Measurements from ENCODE around the gene RLN2.
"Not testable (repeated sequence)": the region's sequence is repeated elsewhere in the genome, so short reads cannot be mapped to it uniquely, and the experiment has no call there.

The RLN2 gene, protein sequence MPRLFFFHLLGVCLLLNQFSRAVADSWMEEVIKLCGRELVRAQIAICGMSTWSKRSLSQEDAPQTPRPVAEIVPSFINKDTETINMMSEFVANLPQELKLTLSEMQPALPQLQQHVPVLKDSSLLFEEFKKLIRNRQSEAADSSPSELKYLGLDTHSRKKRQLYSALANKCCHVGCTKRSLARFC

DNA sequence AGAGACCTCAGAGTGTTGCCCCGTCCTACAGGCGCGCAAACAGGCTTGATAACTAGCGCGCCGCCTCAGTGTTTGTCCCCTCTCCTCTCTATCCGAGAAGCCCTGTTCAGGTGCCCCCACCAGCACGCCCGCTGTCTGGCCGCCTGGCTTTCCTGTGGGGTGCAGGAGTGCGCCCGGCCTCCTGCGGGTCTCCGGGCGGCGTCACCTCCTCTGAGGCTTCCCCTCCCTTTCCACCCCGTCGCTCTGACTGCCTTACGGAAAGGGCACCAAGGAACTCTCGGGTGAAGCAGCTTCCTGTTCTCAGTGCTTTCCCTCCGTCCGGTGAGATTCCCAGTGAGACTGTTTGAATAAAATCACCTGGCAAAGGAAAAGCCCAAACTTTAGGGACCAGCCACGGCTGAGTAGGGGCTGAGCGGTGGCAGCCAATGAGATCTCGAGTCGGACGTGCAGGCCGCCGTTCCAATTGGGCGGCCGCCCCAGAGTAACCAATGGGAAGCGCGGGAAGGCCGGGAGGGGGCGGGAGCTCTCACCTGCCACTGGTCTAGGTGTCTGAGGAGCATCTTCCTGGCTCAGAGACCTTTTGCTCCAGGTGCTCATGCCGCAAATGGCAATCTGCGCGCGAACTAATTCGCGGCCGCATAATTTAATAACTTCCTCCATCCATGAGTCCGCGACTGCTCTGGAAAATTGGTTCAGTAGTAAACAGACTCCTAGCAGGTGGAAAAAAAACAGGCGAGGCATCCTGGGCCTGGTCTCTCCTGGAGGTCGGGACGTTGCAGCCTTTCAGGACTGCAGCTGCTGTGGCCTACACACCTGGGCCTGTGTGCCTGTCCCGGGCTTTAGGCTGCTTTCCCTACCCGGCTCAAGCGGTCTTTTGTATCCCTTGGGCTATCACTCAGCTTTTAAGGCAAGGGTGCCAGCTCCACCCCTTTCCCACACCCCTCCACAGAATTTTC is at the start of gene RLN2:
TSS of gene RLN2 (minus strand) at position 877 of the 956 bp plus-strand sequence. CDS start at position 741, 136 bp downstream.
- peak; percentile 81 for FAIRE-seq
- not testable (repeated sequence) for DNase-seq (ENCODE audit: low spot score)

DNA sequence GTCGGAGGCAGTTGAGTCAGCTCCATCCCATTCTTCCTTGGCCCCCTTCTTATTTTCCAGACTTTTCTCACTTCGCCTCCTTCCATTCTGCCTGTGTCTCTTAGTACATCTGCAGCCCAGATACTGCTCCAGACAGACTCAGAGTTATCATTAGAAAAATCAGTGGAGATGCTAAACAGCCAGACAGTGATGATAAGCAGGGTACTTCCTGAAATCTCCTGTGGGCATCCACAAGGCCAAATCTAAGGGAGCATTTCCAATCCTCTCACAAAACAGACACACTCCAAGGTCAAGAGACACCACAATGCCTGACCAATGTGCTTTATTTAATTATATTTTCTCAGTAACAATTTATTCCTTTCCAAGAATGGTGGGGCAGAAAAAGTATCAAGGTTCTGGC is 49.7 kb upstream of the RLN2 start:
- FAIRE-seq (no peak), DNase-seq (ENCODE audit: low spot score) (no peak)

DNA sequence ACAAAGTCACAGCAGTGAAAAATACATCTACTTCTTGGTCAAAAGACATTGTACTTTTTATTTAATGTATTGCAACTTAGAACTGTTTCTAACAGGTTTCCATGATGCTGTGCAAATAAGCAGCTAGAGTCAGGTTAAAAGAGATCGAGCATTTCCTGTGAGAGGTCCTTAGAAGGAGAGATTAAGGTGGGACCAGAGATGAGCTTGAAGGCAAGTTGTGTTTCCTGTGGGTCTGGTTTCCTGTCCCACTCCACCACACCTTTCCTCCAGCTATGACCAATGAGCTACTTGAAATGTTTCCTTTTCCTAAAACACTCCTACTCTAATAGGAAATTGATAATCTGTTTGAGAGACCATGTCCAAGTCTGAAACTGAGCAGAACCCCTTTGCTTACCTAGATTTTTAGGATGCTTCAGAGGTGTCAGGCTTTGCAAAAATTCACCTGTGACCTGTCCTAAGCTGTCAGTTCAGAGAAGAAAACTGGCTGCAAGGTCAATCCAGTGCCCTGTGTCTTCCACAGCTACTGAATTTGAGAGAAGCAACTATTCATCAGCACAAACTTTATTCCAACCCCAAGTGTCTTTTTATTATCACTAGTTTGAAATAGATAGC is 48.2 kb upstream of the RLN2 start:
- no peak for FAIRE-seq
- no peak for DNase-seq (ENCODE audit: low spot score)

DNA sequence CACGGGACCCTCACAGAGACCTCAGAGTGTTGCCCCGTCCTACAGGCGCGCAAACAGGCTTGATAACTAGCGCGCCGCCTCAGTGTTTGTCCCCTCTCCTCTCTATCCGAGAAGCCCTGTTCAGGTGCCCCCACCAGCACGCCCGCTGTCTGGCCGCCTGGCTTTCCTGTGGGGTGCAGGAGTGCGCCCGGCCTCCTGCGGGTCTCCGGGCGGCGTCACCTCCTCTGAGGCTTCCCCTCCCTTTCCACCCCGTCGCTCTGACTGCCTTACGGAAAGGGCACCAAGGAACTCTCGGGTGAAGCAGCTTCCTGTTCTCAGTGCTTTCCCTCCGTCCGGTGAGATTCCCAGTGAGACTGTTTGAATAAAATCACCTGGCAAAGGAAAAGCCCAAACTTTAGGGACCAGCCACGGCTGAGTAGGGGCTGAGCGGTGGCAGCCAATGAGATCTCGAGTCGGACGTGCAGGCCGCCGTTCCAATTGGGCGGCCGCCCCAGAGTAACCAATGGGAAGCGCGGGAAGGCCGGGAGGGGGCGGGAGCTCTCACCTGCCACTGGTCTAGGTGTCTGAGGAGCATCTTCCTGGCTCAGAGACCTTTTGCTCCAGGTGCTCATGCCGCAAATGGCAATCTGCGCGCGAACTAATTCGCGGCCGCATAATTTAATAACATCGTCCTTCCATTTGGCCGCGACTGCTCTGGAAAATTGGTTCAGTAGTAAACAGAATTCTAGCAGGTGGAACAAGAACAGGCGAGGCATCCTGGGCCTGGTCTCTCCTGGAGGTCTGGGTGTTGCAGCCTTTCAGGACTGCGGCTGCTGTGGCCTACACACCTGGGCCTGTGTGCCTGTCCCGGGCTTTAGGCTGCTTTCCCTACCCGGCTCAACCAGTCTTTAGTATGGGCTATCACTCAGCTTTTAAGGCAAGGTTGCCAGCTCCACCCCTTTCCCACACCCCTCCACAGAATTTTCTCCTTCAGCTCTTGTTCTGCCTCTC is 34.8 kb upstream of the RLN2 start, which contains the start of gene RLN1:
TSS of gene RLN1 (minus strand) at position 885 of the 990 bp plus-strand sequence. CDS start at position 755, 130 bp downstream.
- DNase-seq (ENCODE audit: low spot score) = not testable (repeated sequence)
- FAIRE-seq = peak; percentile 76

DNA sequence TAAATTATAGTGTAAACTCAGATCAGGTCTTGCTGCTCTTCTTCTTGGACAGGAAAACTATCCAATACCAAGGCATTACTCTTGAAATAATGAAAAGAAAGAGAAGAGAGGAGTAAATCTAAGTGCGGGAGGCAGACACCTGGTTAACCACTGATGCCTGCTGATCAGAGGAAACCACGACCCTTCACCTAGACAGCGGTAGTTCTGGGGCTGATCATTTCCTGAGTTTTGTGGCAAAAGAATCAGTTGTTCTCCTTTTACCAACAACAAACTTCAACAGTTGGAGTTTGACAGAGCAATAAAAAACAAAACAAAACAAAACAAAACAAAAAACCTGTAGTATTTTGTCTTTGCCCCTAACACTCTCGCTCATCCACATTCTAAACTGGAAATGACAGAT is 32.2 kb upstream of the RLN2 start:
- FAIRE-seq (no peak), DNase-seq (ENCODE audit: low spot score) (no peak)

DNA sequence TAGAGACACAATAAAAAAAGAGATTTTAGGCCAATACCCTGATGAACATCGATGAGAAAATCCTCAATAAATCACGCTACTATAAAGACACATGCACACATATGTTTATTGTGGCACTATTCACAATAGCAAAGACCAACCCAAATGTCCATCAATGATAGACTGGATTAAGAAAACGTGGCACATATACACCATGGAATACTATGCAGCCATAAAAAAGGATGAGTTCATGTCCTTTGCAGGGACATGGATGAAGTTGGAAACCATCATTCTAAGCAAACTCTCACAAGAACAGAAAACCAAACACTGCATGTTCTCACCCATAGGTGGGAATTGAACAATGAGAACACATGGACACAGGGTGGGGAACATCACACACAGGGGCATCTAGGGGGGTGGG is 26.8 kb upstream of the RLN2 start:
- not testable (repeated sequence) for DNase-seq (ENCODE audit: low spot score); FAIRE-seq

DNA sequence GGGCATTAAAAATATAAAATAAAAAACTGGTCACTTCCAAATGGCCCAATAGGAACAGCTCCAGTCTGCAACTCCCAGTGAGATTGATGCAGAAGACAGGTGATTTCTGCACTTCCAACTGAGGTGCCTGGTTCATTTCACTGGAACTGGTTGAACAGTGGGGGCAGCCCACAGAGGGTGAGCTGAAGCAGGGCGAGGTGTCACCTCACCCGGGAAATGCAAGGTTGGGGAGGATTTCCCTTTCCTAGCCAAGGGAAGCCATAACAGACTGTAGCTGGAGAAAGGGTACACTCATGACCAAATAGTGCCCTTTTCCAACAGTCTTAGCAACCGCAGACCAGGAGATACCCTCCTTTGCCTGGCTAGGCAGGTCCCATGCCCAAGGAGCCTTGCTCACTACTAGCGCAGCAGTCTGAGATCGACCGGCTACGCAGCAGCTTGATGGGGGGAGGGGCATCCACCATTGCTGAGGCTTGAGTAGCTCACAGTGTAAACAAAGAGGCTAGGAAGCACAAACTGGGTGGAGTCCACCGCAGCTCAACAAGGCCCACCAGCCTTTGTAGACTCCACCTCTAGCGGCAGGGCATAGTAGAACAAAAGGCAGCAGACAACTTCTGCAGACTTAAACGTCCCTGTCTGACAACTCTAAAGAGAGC is 22.5 kb upstream of the RLN2 start:
- FAIRE-seq (no peak), DNase-seq (ENCODE audit: low spot score) (no peak)

DNA sequence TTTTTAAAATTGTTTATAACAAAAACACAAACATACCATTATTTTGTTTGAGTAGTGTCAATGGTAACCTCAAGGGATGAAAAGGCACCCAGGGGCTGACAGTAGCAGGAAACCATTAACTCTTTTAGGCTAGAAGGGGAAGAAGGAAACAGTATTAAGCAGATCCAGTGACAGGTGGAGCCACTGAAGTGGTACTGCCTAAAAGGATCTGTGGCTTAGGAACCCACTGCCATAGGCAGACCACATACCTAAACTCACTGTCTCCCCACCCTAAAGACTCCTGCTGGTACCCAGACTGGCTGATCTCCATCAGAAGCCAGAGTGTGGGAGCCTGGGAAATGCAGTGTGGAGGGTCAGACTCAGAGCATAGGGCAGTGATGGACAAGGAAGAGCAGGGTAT is 21.7 kb upstream of the RLN2 start:
- no peak for DNase-seq (ENCODE audit: low spot score)
- no peak for FAIRE-seq

DNA sequence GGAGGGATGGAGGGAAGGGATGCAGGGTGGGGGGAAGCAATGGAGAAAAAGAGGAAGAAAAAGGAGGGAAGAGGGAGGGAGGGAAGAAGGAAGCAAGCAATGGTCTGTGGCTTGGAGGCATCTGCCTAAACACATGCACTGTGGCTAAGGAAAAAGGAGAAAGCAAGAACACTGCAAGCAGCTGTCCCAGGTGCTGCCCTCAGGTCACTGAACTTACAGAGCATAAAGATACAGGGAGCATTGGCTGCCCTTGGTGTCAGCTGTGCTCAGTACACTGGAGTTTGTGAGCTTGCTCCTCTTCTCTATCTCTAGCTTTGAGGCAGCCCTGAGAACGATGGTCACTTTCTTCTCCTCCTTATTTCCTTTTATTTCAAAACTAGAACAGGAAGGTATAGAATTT is 17.1 kb upstream of the RLN2 start:
- not testable (repeated sequence) for DNase-seq (ENCODE audit: low spot score); FAIRE-seq

DNA sequence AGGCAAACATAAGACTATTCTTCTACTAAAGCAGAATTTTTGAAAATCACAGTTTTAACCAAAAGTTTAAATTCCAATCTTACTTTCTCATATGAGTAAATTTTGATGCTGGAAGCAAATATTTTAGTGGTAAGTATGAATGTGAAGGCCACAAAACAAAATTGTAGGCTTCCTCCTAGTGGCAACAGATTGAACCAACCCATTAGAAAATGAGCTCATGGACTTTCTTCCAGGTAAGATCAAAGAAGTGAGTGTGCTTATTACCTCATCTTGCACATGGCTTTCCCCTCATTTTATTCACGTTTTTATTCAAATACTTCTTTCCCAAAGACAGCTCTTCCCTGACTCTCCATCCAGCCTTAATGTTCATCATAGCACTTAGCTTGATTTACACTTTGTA is 16.5 kb upstream of the RLN2 start:
- DNase-seq (ENCODE audit: low spot score) (no peak), FAIRE-seq (no peak)

DNA sequence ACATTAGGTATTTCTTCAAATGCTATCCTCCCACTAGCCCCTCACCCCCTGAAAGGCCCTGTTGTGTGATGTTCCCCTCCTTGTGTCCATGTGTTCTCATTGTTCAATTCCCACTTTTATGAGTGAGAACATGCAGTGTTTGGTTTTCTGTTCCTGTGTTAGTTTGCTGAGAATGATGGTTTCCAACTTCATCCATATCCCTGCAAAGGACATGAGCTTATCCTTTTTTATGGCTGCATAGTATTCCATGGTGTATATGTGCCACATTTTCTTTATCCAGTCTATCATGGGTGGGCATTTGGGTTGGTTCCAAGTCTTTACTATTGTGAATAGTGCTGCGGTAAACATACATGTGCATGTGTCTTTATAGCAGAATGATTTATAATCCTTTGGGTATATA is 11.9 kb upstream of the RLN2 start:
- DNase-seq (ENCODE audit: low spot score); FAIRE-seq: not testable (repeated sequence)

DNA sequence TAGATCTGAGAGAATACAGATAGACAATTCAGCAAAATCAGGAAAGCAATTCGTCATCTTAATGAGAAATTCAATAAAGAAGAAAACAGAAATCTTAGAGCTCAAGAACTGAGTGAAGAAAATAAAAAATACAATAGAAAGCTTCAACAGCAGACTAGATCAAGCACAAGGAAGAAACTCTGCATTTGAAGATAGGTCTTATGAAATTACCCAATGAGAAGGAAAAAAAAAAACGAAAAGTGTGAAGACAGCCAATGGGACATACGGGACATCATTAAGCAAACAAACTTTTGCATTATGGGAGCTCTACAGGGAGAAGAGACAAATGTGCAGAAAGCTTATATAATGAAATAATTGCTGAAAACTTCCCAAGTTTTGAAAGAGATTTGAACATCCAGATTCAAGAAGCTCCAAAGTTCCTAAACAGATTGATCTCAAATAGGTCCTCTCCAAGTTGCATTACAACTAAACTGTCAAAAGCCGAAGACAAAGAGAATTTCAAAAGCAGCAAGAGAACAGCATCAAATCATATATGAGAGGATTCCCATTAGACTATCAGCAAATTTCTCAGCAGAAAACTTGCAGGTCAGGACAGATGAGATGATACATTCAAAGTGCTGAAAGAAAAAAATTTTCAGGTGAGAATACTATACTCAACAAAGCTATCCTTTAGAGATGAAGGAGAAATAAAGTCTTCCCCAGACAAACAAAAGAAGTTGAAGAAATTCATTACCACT is 10.8 kb upstream of the RLN2 start:
- FAIRE-seq = no peak

DNA sequence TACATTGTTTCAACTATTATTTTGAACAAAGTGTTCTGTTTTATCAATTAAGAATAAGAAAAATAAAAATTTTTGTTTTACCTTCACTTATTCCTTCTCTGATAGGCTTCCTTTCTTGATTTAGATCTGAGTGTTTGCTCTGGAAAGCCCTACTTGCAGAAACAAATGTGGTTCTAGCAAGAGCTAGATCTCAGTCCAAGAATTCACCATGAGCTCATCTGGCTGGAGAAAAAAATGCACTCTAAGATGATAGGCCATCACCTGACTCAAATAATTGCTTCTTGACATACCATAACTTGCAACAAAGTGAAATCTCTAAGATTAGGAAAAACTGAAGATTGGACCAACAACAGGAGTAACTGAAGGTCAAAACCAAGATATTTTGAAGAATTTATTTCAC is 6.3 kb upstream of the RLN2 start:
- DNase-seq (ENCODE audit: low spot score) (no peak), FAIRE-seq (no peak)

More for the DNA sequence above, 10.8 kb upstream of the RLN2 start:
- DNase-seq (ENCODE audit: low spot score) = no peak

DNA sequence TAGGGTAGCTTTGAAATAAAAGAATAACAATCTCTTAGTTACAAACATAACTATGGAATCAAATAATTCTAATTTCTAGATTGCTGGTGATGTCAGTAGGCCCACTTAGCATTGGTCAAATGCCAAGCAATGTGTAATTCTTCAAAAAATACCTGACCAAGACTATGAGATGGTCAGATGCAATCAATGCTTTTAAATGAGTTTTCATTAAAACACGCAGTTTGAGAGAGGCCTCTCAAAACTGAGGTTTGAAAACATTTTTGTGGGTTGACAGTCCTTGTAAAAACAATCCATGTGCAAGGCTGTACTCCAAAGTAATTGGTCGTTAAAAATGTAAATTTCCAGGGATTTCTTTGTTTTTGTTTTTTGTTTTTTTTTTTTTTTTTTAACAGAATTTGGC is 1.2 kb upstream of the RLN2 start:
- DNase-seq (ENCODE audit: low spot score) = no peak
- no peak for FAIRE-seq

DNA sequence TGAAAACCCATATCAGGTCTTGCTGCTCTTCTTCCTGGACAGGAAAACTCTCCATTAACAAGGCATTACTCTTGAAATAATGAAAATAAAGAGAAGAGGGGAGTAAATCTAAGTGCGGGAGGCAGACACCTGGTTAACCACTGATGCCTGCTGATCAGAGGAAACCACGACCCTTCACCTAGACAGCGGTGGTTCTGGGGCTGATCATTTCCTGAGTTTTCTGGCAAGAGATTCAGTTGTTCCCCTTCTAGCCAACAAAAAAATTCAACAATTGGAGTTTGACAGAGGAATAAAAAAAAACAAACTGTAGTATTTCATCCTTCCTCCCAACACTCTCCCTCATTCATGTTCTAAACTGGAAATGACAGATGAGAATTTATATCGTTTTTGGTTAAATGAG is 3.0 kb downstream of the RLN2 start:
- FAIRE-seq = no peak
- DNase-seq (ENCODE audit: low spot score) = no peak

DNA sequence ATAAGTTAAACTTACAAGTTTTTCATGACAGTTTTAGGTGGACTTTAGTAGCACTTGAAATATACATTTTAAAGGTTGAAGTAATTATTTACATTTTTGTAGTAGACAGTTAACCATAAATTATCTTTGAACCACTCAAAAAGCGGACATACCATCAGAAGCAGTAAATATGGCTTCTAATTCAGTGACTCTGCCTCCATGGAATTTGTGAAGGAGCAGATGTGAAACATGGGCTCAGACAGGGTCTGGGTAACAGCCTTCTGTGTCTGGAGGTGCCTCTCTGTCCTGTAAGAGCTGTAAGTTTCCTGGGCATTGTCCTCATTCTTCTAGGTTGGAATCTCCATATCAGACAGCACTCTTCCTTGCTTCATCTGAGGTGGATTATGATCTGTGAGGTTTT is 12.4 kb downstream of the RLN2 start:
- FAIRE-seq (no peak), DNase-seq (ENCODE audit: low spot score) (no peak)

DNA sequence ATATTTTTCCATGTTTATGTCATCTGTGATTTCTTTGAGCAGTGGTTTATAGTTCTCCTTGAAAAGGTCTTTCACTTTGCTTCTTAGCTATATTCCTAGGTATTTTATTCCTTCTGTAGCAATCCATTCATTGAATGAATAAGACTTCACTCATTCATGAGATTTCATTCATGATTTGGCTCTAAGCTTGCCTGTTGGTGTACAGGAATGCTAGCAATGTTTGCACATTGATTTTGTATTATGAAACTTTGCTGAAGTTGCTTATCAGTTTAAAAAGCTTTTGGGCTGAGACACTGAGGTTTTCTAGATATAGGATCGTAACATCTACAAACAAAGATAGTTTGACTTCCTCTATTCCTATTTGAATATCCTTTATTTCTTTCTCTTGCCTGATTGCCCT is 15.9 kb downstream of the RLN2 start:
- no peak for FAIRE-seq

DNA sequence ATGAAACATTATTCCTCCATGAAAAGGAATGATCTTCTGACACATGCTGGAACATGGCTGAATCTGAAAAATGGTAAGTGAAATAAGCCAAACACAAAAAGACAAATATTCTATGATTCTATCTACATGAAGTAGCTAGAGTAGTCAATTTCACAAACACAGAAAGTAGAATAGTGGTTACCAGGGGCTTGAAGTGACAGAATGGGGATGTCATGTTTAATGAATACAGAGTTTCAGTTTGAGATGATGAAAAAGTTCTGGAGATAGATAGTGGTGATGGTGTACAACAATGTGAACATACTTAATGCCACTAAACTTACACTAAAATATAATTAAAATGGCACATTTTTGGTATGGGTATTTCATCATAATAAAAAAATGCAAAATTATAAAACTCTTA is 18.3 kb downstream of the RLN2 start:
- DNase-seq (ENCODE audit: low spot score) = no peak
- FAIRE-seq = no peak

More for the DNA sequence above, 15.9 kb downstream of the RLN2 start:
- no peak for DNase-seq (ENCODE audit: low spot score)

DNA sequence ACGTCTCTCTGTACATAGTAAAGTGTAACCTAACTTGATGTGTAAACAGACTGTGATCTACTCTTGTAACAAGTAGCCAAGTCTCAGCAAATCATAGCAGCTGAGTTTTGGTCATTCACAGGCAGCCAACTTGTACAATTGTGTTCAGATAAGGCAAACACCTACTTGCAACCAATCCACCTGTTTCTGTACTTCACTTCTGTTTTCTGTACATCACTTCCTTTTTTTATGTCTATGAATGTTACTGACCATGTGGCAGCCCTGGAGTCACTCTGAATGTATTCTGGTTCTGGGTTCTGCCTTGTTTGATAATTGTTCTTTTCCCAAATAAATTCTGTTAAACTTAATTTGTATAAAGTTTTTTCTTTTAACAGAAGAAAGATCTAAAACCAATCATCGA is 26.0 kb downstream of the RLN2 start:
- FAIRE-seq = no peak
- DNase-seq (ENCODE audit: low spot score) = no peak

DNA sequence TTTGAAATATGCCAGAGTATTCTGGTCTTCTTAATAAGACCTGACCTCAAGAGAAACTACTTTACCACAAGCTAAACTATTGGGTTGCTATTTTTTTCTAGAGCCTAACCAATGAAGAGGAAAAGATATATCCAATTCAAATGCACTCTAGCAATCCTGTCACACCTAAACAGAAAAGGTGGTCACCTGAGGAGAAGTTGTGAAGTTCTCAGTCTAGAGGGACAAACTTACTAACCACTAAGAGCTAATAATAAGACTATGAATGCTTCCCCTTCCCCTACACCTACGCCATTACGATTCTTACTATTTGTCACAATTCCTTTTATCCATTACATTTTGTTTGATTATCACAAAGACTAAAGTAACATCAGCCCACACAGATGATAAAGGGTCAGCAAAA is 29.7 kb downstream of the RLN2 start:
- DNase-seq (ENCODE audit: low spot score) = no peak
- FAIRE-seq = no peak
